IMR-90 (cell line): ENCODE data around the gene HIPK3.

Experiments used
- BHLHE40 ChIP-seq: fragments of 150-350 bp; IDR thresholded peaks from 2 replicates; pipeline ENCODE4 v1.6.1; 2016; ENCODE audit warnings: mild to moderate bottlenecking, low read depth, low read length
- CEBPB ChIP-seq: IDR thresholded peaks from 2 replicates; pipeline ENCODE4 v1.6.1; 2012; ENCODE audit warnings: low read depth, low read length, improper control_type of control experiment
- CTCF ChIP-seq: conservative IDR thresholded peaks from 2 replicates; pipeline ENCODE4 v1.5.1; 2012; ENCODE audit warnings: mild to moderate bottlenecking, low read depth, low read length, improper control_type of control experiment
- POLR2A ChIP-seq: IDR thresholded peaks from 2 replicates; pipeline ENCODE4 v1.6.1; 2012; ENCODE audit warnings: mild to moderate bottlenecking, low read depth, low read length
- RCOR1 ChIP-seq: IDR thresholded peaks from 2 replicates; pipeline ENCODE4 v1.6.1; 2012; ENCODE audit warnings: mild to moderate bottlenecking, low read length, improper control_type of control experiment; ENCODE audit not compliant: insufficient replicate concordance
- SMC3 ChIP-seq: fragments of 150-350 bp; IDR thresholded peaks from 2 replicates; pipeline ENCODE4 v1.6.1; 2016; ENCODE audit warnings: low read depth, mild to moderate bottlenecking, antibody characterized with exemption, low read length, moderate library complexity
- USF2 ChIP-seq: fragments of 150-350 bp; IDR thresholded peaks from 2 replicates; pipeline ENCODE4 v1.6.1; 2017; ENCODE audit warnings: mild to moderate bottlenecking, antibody characterized with exemption, low read length, low read depth

GRCh38 chr11:33256813-33257159, 395 bp upstream of the HIPK3 start:
- TF ChIP-seq CTCF (no peak), POLR2A (no peak), SMC3 (no peak), RCOR1 (no peak), CEBPB (no peak), BHLHE40 (no peak), USF2 (no peak)
